ENCODE results near the gene DIDO1. TPM values are rescaled to one million over a fixed set of nuclear protein-coding genes. Genes with fewer than 3 reads are reported as not detected.
A peak's percentile ranks its signal among the peaks of the same experiment; 100 is the strongest.

Gene DIDO1
- total and polyA plus RNA-seq, 9 of the 15 experiments (the other 6 are each of a cell fraction or from before 2014, with no cell fraction given) = 4.4 to 46.8 (median 31.2) TPM

DNA sequence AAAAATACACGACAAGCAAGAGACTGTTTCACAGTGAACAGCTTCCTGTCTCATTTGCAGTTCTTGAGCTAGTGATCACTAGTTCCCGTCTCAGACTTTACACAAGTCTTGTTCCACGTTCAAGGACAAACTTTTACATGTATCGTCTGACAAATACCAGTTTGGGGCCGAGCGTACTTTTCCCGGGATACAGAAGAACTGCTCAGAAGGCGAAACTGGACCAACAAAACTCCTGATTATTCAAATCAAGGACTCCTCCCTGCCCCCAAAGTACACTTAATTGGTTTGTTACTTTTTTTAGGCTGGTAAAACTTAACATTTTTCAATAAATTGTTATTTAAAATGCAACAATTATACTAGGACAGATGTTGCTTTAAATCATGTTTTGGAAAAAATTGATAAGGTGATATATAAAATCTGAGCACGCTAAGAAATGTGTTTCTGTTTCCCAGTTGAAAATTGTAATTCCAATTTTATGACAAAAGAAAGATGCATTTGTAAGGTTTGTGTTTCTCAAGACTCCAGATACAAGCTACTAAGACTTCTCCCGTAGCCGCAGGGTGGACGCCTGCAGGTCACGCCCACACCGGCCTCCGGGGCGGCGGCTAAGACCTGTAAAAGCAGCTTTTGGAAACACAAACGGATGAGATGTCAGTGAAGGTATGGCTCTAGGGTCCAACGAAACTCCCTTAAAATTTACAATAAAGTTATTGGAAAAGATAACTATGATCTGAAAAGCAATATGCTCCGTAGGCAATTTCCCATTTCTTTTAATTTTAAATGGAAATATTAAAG lies 47.9 kb downstream of the DIDO1 start:
- BruUV-seq (replicated peaks) = no TSS peak
- ChIA-PET POLR2A (interaction anchor here (0.6 to 3.0 kb wide), 6 partner anchors 10 to 250 kb away, joined by 3 to 16 read pairs (median 3); no protein-coding TSS in a partner anchor), CTCF (ENCODE audit: low intra/inter-chr PET ratio) (interaction anchor here (0.6 kb wide), 1 partner anchor 43 kb away, joined by 4 read pairs; no protein-coding TSS in a partner anchor)
- Histone ChIP-seq H3K27ac (ENCODE audit: extremely low read depth, low read depth, low read length) (no peak overlapping the region; the same call in 2 of the 3 replicates), H3K4me3 (no peak overlapping the region), H3K36me3 (ENCODE audit: control insufficient read depth, insufficient read depth, low read length) (peaks cover 21% of the 10 kb centered on the region; the same call in 1 of the 3 replicates), H3K9me1 (ENCODE audit: control insufficient read depth, insufficient read depth, low read length) (no peaks in the 10 kb centered on the region), H4K20me1 (replicated peaks; ENCODE audit: control insufficient read depth, insufficient read depth, low read length) (no peaks in the 10 kb centered on the region), H2AFZ (ENCODE audit: low read depth, low read length) (no peak overlapping the region), H3K27me3 (ENCODE audit: control insufficient read depth in 2 of 2, insufficient read depth in 2 of 2, low read length in 2 of 2) (no peaks in the 10 kb centered on the region), H3K9ac (ENCODE audit: insufficient read depth in 1 of 2, low read depth in 2 of 2, low read length in 2 of 2) (no peak overlapping the region), H3K4me2 (ENCODE audit: insufficient read depth, low read length) (no peak overlapping the region), H3K4me1 (replicated peaks in 1 of 2; ENCODE audit: control insufficient read depth in 2 of 2, insufficient read depth in 2 of 2, low read length in 2 of 2) (peaks cover 16 to 57% of the 10 kb centered on the region in 2 experiments), H3K9me3 (replicated peaks; ENCODE audit: control insufficient read depth, insufficient read depth, low read depth, low read length) (no peaks in the 10 kb centered on the region), H3K79me2 (ENCODE audit: control insufficient read depth, insufficient read depth, low read length) (no peaks in the 10 kb centered on the region)
- in situ Hi-C loops (cut with MboI) (no loop called here), intact Hi-C loops (cut with micrococcal nuclease) (loop anchor here (10.0 kb wide), 1 partner anchor 54 kb away; no protein-coding TSS in a partner anchor)
- FAIRE-seq (peak; percentile 83), DNase-seq (ENCODE audit: extremely low read depth in 1 of 4, low spot score in 3 of 4) (peak; percentile 64 to 70 (median 67)), ATAC-seq (peak; percentile 76)
- TF ChIP-seq, protein P1, sequence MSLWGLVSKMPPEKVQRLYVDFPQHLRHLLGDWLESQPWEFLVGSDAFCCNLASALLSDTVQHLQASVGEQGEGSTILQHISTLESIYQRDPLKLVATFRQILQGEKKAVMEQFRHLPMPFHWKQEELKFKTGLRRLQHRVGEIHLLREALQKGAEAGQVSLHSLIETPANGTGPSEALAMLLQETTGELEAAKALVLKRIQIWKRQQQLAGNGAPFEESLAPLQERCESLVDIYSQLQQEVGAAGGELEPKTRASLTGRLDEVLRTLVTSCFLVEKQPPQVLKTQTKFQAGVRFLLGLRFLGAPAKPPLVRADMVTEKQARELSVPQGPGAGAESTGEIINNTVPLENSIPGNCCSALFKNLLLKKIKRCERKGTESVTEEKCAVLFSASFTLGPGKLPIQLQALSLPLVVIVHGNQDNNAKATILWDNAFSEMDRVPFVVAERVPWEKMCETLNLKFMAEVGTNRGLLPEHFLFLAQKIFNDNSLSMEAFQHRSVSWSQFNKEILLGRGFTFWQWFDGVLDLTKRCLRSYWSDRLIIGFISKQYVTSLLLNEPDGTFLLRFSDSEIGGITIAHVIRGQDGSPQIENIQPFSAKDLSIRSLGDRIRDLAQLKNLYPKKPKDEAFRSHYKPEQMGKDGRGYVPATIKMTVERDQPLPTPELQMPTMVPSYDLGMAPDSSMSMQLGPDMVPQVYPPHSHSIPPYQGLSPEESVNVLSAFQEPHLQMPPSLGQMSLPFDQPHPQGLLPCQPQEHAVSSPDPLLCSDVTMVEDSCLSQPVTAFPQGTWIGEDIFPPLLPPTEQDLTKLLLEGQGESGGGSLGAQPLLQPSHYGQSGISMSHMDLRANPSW (CRISPR knock-in tag; IDR thresholded peaks at IDR 0.05) = no peak
- TF ChIP-seq, protein P2, sequence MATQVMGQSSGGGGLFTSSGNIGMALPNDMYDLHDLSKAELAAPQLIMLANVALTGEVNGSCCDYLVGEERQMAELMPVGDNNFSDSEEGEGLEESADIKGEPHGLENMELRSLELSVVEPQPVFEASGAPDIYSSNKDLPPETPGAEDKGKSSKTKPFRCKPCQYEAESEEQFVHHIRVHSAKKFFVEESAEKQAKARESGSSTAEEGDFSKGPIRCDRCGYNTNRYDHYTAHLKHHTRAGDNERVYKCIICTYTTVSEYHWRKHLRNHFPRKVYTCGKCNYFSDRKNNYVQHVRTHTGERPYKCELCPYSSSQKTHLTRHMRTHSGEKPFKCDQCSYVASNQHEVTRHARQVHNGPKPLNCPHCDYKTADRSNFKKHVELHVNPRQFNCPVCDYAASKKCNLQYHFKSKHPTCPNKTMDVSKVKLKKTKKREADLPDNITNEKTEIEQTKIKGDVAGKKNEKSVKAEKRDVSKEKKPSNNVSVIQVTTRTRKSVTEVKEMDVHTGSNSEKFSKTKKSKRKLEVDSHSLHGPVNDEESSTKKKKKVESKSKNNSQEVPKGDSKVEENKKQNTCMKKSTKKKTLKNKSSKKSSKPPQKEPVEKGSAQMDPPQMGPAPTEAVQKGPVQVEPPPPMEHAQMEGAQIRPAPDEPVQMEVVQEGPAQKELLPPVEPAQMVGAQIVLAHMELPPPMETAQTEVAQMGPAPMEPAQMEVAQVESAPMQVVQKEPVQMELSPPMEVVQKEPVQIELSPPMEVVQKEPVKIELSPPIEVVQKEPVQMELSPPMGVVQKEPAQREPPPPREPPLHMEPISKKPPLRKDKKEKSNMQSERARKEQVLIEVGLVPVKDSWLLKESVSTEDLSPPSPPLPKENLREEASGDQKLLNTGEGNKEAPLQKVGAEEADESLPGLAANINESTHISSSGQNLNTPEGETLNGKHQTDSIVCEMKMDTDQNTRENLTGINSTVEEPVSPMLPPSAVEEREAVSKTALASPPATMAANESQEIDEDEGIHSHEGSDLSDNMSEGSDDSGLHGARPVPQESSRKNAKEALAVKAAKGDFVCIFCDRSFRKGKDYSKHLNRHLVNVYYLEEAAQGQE (IDR thresholded peaks at IDR 0.05; ENCODE audit: borderline replicate concordance) = peak; percentile 59
- TF ChIP-seq, protein P2 (CRISPR knock-in tag; IDR thresholded peaks at IDR 0.05; ENCODE audit: low read depth) = no peak
- 40% methylated on average over 20 of the region's 20 CpGs for WGBS (ENCODE audit: insufficient coverage, low coverage, missing lambda C conversion rate)

Measured in K562 (cell line).